PC-3 (cell line): ENCODE results near the gene CHRNA7.

Source experiments
- EZH2 ChIP-seq: fragments of 300-600 bp; sonication (generic); IDR thresholded peaks from one replicate; pipeline ENCODE4 v1.6.1; 2017; ENCODE audit warnings: antibody characterized with exemption, mild to moderate bottlenecking, low read length; ENCODE audit not compliant: unreplicated experiment
- EZH2phosphoT487 ChIP-seq: fragments of 300-600 bp; sonication (generic); IDR thresholded peaks from 2 replicates; pipeline ENCODE4 v1.6.1; 2018; ENCODE audit warnings: mild to moderate bottlenecking, antibody characterized with exemption, low read length, borderline replicate concordance
- TF ChIP-seq, protein P1 (sequence below): fragments of 300-600 bp; sonication (generic); conservative IDR thresholded peaks from 2 replicates; pipeline ENCODE4 v1.5.1; 2017; ENCODE audit warnings: antibody characterized with exemption, low read depth, mild to moderate bottlenecking, low read length

DNA sequence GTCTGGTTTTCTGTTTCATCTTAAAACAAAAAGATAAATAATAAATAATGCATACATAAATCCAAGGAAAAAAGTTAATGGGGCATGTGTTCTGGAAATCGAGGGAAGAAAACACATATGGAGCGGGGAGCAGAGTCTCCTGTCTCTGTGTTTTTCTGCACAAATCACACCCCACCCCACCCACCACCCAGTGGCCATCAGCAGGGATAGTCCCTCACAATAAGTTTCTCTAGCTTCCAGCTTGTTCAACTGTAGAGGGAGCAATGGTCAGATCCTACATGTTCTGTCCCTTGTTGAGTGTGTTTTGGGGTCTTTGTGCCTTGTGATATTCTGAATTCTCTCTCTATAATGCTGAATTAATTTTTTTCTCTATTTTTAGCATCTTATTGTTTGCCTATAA, 26.8 kb upstream of the CHRNA7 start:
- TF ChIP-seq, protein P1, sequence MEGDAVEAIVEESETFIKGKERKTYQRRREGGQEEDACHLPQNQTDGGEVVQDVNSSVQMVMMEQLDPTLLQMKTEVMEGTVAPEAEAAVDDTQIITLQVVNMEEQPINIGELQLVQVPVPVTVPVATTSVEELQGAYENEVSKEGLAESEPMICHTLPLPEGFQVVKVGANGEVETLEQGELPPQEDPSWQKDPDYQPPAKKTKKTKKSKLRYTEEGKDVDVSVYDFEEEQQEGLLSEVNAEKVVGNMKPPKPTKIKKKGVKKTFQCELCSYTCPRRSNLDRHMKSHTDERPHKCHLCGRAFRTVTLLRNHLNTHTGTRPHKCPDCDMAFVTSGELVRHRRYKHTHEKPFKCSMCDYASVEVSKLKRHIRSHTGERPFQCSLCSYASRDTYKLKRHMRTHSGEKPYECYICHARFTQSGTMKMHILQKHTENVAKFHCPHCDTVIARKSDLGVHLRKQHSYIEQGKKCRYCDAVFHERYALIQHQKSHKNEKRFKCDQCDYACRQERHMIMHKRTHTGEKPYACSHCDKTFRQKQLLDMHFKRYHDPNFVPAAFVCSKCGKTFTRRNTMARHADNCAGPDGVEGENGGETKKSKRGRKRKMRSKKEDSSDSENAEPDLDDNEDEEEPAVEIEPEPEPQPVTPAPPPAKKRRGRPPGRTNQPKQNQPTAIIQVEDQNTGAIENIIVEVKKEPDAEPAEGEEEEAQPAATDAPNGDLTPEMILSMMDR = no peak
- TF ChIP-seq EZH2 = no peak
- no peak for TF ChIP-seq EZH2phosphoT487
